Uterus (tissue), 2 donors: ENCODE measurements around the gene LRWD1.

ENCODE experiments used
- POLR2A ChIP-seq, 2 donors: fragments of 450-650 bp; IDR thresholded peaks; one replicate each; pipeline ENCODE4 v1.6.1; 2016; ENCODE audit warnings: antibody characterized with exemption in 2 of 2, mild to moderate bottlenecking in 1 of 2, moderate library complexity in 1 of 2
- TF ChIP-seq, protein P1 (sequence below), 4 experiments: fragments of 200-600 bp in 2 of 4; fragments of 450-650 bp in 2 of 4; sonication (generic) in 2 of 4; IDR thresholded peaks; one replicate each; pipeline ENCODE4 v1.5.1; 2016 to 2019; ENCODE audit warnings: antibody characterized with exemption in 4 of 4, mild to moderate bottlenecking in 2 of 4, moderate library complexity in 1 of 4

- TF ChIP-seq, protein P1, sequence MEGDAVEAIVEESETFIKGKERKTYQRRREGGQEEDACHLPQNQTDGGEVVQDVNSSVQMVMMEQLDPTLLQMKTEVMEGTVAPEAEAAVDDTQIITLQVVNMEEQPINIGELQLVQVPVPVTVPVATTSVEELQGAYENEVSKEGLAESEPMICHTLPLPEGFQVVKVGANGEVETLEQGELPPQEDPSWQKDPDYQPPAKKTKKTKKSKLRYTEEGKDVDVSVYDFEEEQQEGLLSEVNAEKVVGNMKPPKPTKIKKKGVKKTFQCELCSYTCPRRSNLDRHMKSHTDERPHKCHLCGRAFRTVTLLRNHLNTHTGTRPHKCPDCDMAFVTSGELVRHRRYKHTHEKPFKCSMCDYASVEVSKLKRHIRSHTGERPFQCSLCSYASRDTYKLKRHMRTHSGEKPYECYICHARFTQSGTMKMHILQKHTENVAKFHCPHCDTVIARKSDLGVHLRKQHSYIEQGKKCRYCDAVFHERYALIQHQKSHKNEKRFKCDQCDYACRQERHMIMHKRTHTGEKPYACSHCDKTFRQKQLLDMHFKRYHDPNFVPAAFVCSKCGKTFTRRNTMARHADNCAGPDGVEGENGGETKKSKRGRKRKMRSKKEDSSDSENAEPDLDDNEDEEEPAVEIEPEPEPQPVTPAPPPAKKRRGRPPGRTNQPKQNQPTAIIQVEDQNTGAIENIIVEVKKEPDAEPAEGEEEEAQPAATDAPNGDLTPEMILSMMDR (IDR thresholded peaks at IDR 0.05), result no peak
- TF ChIP-seq POLR2A (IDR thresholded peaks at IDR 0.05), result no peak
Observed at GRCh38 chr7:102416406-102416805, 48.4 kb upstream of the LRWD1 start.
